Measurements from ENCODE around the gene POLR2L. TPM values are rescaled to one million over a fixed set of nuclear protein-coding genes. Genes with fewer than 3 reads are reported as not detected.
A peak's percentile ranks its signal among the peaks of the same experiment; 100 is the strongest.

The POLR2L gene
- total and polyA plus RNA-seq, 2 donors (not counting 1 experiment from before 2014, with no cell fraction given), result 44.4 to 80.8 TPM

- Histone ChIP-seq H2AFZ (ENCODE audit: insufficient read depth, low read depth, low read length, poor library complexity, severe bottlenecking) (peak overlapping the region; percentile 96), H3K79me2 (ENCODE audit: control insufficient read depth, insufficient read depth, low read length) (peaks cover 20% of the 10 kb centered on the region), H4K20me1 (ENCODE audit: control insufficient read depth, insufficient read depth, low read length, poor library complexity, severe bottlenecking) (peaks cover 32% of the 10 kb centered on the region), H3K4me1 (ENCODE audit: control insufficient read depth in 2 of 2, insufficient read depth in 2 of 2, low read length in 2 of 2) (peaks cover 27 to 41% of the 10 kb centered on the region in 2 donors), H3K36me3 (replicated peaks in 1 of 2; ENCODE audit: control extremely low read depth in 1 of 2, control insufficient read depth in 1 of 2, extremely low read depth in 1 of 2, insufficient read depth in 2 of 2, low read length in 1 of 2) (peaks cover 0 to 14% of the 10 kb centered on the region in 2 experiments), H3K4me2 (replicated peaks; ENCODE audit: low read depth, low read length, poor library complexity, severe bottlenecking) (peak overlapping the region; percentile 88), H3K4me3 (ENCODE audit: control extremely low read depth in 1 of 5, extremely low read depth in 1 of 5, insufficient read depth in 1 of 5, low read depth in 2 of 5, low read length in 4 of 5) (peak overlapping the region in 4 of 5 experiments; percentile 69 to 96 (median 76)), H3K9ac (ENCODE audit: low read length) (peak overlapping the region; percentile 85), H3K27me3 (replicated peaks in 1 of 4; ENCODE audit: control extremely low read depth in 1 of 4, control insufficient read depth in 3 of 4, insufficient read depth in 4 of 4, low read length in 3 of 4) (peaks cover 0 to 36% (median 8%) of the 10 kb centered on the region in 4 experiments), H3K27ac (ENCODE audit: low read length in 2 of 2) (no peak overlapping the region), H3K9me3 (ENCODE audit: control extremely low read depth in 1 of 3, control insufficient read depth in 2 of 3, insufficient read depth in 1 of 3, low read length in 2 of 3) (no peaks in the 10 kb centered on the region)
- intact Hi-C loops (cut with micrococcal nuclease), result loop anchor here (2.0 to 5.0 kb wide), 2 partner anchors 68 to 1009 kb away; partner anchors contain the start of genes CHID1 and LSP1
- ChIA-PET POLR2A (interaction anchor here (0.6 to 5.2 kb wide), 11 partner anchors 8 to 433 kb away, joined by 3 to 29 read pairs (median 6); partner anchors contain the start of genes CD151, CRACR2B, PNPLA2 and RPLP2), CTCF (interaction anchor here (0.8 to 1.6 kb wide), 4 partner anchors 10 to 44 kb away, joined by 3 to 6 read pairs (median 3); partner anchors contain the start of genes CD151 and CRACR2B)
- Mint-ChIP-seq H3K27ac (peak overlapping the region; percentile 32), H3K4me1 (peaks cover 27% of the 10 kb centered on the region), H3K27me3 (no peaks in the 10 kb centered on the region), H3K9me3 (ENCODE audit: insufficient read depth) (no peaks in the 10 kb centered on the region), H3K4me3 (peak overlapping the region; percentile 83)
- TF ChIP-seq EZH2 (IDR thresholded peaks at IDR 0.05; ENCODE audit: borderline replicate concordance, insufficient read depth, low read depth, low read length, poor library complexity, severe bottlenecking), result no peak
- TF ChIP-seq, protein P1, sequence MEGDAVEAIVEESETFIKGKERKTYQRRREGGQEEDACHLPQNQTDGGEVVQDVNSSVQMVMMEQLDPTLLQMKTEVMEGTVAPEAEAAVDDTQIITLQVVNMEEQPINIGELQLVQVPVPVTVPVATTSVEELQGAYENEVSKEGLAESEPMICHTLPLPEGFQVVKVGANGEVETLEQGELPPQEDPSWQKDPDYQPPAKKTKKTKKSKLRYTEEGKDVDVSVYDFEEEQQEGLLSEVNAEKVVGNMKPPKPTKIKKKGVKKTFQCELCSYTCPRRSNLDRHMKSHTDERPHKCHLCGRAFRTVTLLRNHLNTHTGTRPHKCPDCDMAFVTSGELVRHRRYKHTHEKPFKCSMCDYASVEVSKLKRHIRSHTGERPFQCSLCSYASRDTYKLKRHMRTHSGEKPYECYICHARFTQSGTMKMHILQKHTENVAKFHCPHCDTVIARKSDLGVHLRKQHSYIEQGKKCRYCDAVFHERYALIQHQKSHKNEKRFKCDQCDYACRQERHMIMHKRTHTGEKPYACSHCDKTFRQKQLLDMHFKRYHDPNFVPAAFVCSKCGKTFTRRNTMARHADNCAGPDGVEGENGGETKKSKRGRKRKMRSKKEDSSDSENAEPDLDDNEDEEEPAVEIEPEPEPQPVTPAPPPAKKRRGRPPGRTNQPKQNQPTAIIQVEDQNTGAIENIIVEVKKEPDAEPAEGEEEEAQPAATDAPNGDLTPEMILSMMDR (IDR thresholded peaks at IDR 0.05), result peak; percentile 34
- peak; percentile 6 for ATAC-seq (ENCODE audit: low read depth)
- DNase-seq, result peak; percentile 52
- 1% methylated on average over 50 of the region's 53 CpGs for WGBS (ENCODE audit: insufficient coverage)
These were observed 881 bp upstream of the POLR2L start for GRCh38 chr11:843086-843734.

DNA sequence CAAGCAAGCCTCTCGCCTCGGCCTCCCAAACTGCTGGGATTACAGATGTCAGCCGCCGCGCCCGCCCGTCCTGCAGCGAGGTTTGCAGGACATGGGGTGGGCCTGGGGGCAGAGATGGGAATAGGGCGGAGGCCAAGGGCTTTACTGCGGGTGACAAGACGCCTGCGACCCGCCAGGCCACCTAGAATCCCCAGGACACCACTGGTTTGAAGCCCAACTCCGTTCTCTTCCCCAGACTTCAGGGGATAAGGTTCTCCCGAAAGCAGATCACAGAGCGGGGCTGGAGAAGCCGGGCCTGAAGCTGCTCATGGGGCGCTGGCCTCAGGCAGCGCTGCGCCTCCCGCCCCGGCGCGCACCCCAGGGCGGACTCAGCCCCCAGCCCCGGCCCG lies 354 bp downstream of the POLR2L start:
- H3K9ac ChIP-seq (ENCODE audit: low read length), result peak overlapping the region; percentile 85
- peaks cover 0 to 19% of the 10 kb centered on the region in 2 experiments for H3K36me3 ChIP-seq (replicated peaks in 1 of 2; ENCODE audit: control extremely low read depth in 1 of 2, control insufficient read depth in 1 of 2, extremely low read depth in 1 of 2, insufficient read depth in 2 of 2, low read length in 1 of 2)
- Mint-ChIP-seq H3K9me3 (ENCODE audit: insufficient read depth) (no peaks in the 10 kb centered on the region), H3K4me1 (peaks cover 27% of the 10 kb centered on the region), H3K4me3 (peak overlapping the region; percentile 88), H3K27me3 (no peaks in the 10 kb centered on the region), H3K27ac (peak overlapping the region; percentile 91)
- H3K4me3 ChIP-seq (ENCODE audit: control extremely low read depth in 1 of 5, extremely low read depth in 1 of 5, insufficient read depth in 1 of 5, low read depth in 2 of 5, low read length in 4 of 5), result peak overlapping the region; percentile 69 to 96 (median 76)
- H3K27ac ChIP-seq (ENCODE audit: low read length in 2 of 2), result peak overlapping the region in 1 of 2 donors; percentile 93
- ATAC-seq (ENCODE audit: low read depth) (peak; percentile 29), DNase-seq (no peak)
- peak overlapping the region; percentile 96 for H2AFZ ChIP-seq (ENCODE audit: insufficient read depth, low read depth, low read length, poor library complexity, severe bottlenecking)
- WGBS (ENCODE audit: insufficient coverage), result 1% methylated on average over 21 of the region's 27 CpGs
- ChIA-PET POLR2A (interaction anchor here (1.2 to 5.2 kb wide), 4 partner anchors 13 to 48 kb away, joined by 3 to 29 read pairs (median 15); partner anchors contain the start of genes CRACR2B, PNPLA2 and RPLP2), CTCF (no interaction called here)
- TF ChIP-seq, protein P1 (IDR thresholded peaks at IDR 0.05), result no peak
- no peak for TF ChIP-seq EZH2 (IDR thresholded peaks at IDR 0.05; ENCODE audit: borderline replicate concordance, insufficient read depth, low read depth, low read length, poor library complexity, severe bottlenecking)
- H3K9me3 ChIP-seq (ENCODE audit: control extremely low read depth in 1 of 3, control insufficient read depth in 2 of 3, insufficient read depth in 1 of 3, low read length in 2 of 3), result no peaks in the 10 kb centered on the region
- peaks cover 43% of the 10 kb centered on the region for H4K20me1 ChIP-seq (ENCODE audit: control insufficient read depth, insufficient read depth, low read length, poor library complexity, severe bottlenecking)
- H3K4me1 ChIP-seq (ENCODE audit: control insufficient read depth in 2 of 2, insufficient read depth in 2 of 2, low read length in 2 of 2), result peaks cover 26 to 37% of the 10 kb centered on the region in 2 donors
- intact Hi-C loops (cut with micrococcal nuclease), result loop anchor here (1.0 to 5.0 kb wide), 5 partner anchors 9 to 1010 kb away; partner anchors contain the start of genes CHID1, LSP1 and RPLP2
- peaks cover 20% of the 10 kb centered on the region for H3K79me2 ChIP-seq (ENCODE audit: control insufficient read depth, insufficient read depth, low read length)
- peak overlapping the region; percentile 88 for H3K4me2 ChIP-seq (replicated peaks; ENCODE audit: low read depth, low read length, poor library complexity, severe bottlenecking)
- peaks cover 0 to 26% (median 6%) of the 10 kb centered on the region in 4 experiments for H3K27me3 ChIP-seq (replicated peaks in 1 of 4; ENCODE audit: control extremely low read depth in 1 of 4, control insufficient read depth in 3 of 4, insufficient read depth in 4 of 4, low read length in 3 of 4)
